GM18508 (cell line): Measurements from ENCODE around the gene TUBG1.
"Not testable (repeated sequence)": the region's sequence is repeated elsewhere in the genome, so short reads cannot be mapped to it uniquely, and the experiment has no call there.

Source experiments
- ATAC-seq: cut with Tn5 transposase; IDR thresholded peaks from one replicate; pipeline ENCODE4 v1.9.1; 2021; ENCODE audit warnings: moderate number of reproducible peaks; ENCODE audit not compliant: insufficient read depth, unreplicated experiment

Gene TUBG1

GRCh38 chr17:42578282-42578869 is 31.1 kb upstream of the TUBG1 start:
- no peak for ATAC-seq

GRCh38 chr17:42579794-42580551 is 29.5 kb upstream of the TUBG1 start:
- no peak for ATAC-seq

- no peak for ATAC-seq
Measured at GRCh38 chr17:42581744-42582270, 27.7 kb upstream of the TUBG1 start.

- ATAC-seq, result no peak
Measured at GRCh38 chr17:42584880-42585279, 24.6 kb upstream of the TUBG1 start.

- no peak for ATAC-seq
Measured at GRCh38 chr17:42585353-42585752, 24.1 kb upstream of the TUBG1 start.

- no peak for ATAC-seq
Measured at GRCh38 chr17:42586514-42587230, 22.8 kb upstream of the TUBG1 start.

- no peak for ATAC-seq
Measured at GRCh38 chr17:42590886-42591285, 18.6 kb upstream of the TUBG1 start.

- no peak for ATAC-seq
Measured at GRCh38 chr17:42591411-42591810, 18.1 kb upstream of the TUBG1 start.

GRCh38 chr17:42596386-42596785 is 13.1 kb upstream of the TUBG1 start:
- no peak for ATAC-seq

GRCh38 chr17:42598905-42599304 is 10.6 kb upstream of the TUBG1 start:
- ATAC-seq, result no peak

- no peak for ATAC-seq
Measured at GRCh38 chr17:42603318-42603717, 6.2 kb upstream of the TUBG1 start.

- no peak for ATAC-seq
Measured at GRCh38 chr17:42607769-42608168, 1.7 kb upstream of the TUBG1 start.

GRCh38 chr17:42608305-42609181 is 940 bp upstream of the TUBG1 start:
- no peak for ATAC-seq

GRCh38 chr17:42609814-42610801 is 625 bp downstream of the TUBG1 start:
- not testable (repeated sequence) for ATAC-seq

GRCh38 chr17:42612013-42612412 is 2.5 kb downstream of the TUBG1 start:
- no peak for ATAC-seq

GRCh38 chr17:42613699-42614295 is 4.3 kb downstream of the TUBG1 start:
- no peak for ATAC-seq

GRCh38 chr17:42617956-42618431 is 8.5 kb downstream of the TUBG1 start:
- peak; percentile 22 for ATAC-seq

- ATAC-seq, result peak; percentile 59
Measured at GRCh38 chr17:42618442-42619150, 9.1 kb downstream of the TUBG1 start.
